Measurements from ENCODE around the gene MEIG1.

GRCh38 chr10:14954934-14955333 lies 4.3 kb upstream of the MEIG1 start:
- TF ChIP-seq CTCF (IDR thresholded peaks at IDR 0.05; ENCODE audit: insufficient read depth, low read depth, low read length) (no peak), EZH2 (IDR thresholded peaks at IDR 0.05; ENCODE audit: insufficient read depth, low read length) (no peak)
